Fibroblast of skin of abdomen (primary cell): Measurements from ENCODE around the gene HNRNPH2.
A peak's percentile ranks its signal among the peaks of the same experiment; 100 is the strongest.

Experiments
- DNase-seq: peaks from one replicate; pipeline ENCODE4 v3.0.0-alpha.2; 2013

HNRNPH2 gene

DNA sequence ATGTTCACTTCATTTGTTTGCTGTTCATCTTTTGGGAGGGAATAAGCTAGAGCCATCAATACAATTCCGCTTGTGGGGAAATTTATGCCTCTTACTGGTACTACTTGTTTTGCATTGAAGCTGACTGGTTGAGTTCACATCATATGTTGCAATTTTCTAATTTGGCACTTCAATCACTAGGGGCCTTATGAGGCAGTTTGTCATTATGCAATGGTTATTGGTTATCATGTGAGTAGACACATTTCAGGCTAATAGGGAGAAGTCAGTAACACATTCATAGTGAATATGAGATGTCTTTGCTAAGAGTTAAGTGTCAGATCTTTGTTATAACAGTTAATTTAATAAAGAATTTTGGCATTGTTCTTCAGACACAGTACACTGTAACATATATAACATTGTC is 12.2 kb upstream of the HNRNPH2 start:
- DNase-seq, result no peak

DNA sequence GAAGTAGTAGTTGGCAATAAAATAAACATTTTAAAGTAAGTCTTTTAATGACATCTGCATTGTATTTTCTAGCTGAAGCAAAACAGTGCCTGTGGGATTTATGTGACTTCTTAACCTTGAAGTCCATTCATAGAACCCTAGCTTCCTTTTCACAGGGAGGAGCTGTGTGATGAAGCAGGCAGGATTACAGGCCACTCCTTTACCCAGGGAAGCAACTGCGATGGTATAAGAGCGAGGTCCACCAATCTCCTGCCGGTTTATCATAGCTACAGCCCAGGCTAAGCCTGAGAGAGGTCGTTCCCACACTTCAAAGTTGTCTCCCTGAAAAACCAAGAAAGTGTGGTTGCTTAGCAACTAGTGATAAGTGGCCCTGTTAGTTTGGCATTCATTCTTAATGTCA is 10.2 kb upstream of the HNRNPH2 start:
- DNase-seq, result no peak

DNA sequence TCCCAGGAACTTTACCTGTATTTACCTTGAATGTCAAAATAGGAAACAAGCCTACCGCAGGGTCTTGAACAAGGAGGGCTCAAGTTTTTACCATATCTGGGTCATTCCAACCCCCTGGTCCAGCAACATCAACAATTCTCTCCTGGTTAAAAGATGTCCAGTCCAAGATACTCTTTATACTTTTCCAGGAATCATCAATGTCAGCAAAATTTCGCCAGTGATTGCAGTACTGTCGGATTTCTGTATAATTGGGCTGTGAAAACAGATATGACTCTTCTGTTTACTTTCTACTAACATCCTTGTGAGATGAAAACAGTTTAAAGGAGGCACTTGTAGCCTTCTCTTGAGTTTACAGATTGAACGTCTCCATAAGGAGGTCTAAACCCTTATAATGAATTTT is 9.3 kb upstream of the HNRNPH2 start:
- no peak for DNase-seq

DNA sequence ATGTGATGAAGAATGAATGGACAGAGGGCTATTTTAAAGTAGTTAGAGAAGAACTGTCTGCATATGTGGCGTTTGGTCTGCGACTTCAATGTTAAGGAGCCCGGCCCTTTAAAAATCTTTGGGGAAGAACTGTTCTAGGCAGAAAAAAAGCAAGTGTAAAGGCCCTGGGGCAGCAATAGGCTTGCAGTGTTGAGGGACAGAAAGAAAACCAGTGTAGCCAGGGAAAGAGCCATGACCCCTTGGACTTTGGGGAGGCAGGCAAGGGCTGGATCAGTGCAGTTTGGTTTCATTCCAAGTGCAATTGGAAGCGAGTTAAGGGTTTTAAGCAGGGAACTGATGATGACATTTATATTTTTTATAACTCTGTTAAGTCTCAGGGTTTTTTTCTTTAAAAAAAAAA is 8.2 kb upstream of the HNRNPH2 start:
- no peak for DNase-seq

DNA sequence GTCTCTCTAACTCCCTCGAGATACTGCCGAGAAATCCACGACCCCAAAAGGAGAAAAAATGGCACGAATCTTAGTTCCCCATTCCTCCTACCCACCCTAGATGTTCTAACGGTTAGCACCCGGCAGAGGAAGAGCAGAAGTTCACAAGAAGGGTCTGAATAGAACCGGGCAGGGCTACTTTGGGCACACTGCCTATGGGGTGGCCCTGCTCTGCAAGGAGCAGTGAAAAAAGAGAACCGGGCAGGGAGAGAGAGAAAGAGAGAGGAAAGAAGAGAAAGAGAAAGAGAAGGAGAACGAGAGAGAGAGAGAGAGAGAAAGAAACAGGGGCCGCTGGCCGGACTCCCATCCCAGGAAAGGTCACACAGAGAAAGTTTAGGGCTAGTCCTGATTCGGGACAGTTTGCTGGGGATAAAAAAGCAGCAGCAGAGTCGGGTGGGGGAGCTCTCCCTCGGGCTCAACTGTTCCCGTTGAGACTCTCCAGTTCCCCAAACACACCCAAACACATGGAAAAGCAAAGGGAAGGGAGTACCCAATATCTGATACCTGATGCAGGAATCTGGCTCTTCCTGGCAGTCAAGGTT is 765 bp upstream of the HNRNPH2 start:
- no peak for DNase-seq

DNA sequence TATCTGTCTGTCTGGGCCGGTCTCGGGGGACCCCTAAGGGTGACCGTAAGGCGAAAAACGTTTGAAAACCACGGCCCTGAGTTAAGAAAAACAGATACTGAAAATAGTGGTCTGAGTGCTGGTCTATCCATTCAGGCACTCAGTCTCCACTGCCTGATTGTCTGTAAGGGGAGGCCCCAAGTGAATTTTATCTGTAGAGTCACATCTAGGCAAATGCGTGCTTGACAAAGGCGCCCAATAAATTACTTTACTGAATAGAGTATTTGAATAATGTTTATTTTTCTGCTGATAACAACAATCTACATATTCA is 465 bp downstream of the HNRNPH2 start:
- DNase-seq, result no peak

DNA sequence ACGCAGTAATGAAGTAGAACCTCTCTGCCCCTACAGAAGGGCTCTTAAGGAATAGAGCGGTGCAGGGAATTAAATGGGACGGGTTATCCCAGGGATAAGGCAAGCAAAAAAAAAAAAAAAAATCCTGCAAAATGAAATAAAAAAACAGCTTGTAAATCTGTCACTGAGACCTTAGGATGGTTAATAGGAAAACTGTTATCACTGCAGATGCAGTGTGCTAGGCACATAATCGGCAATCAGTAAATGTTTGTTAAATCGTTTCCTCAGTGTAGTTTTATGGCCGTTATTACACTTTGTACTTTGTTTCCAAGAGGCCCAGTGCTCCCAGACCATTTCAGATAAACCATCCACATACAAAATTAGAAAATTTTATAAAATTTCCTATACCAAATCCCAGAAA is 1.0 kb downstream of the HNRNPH2 start:
- no peak for DNase-seq

DNA sequence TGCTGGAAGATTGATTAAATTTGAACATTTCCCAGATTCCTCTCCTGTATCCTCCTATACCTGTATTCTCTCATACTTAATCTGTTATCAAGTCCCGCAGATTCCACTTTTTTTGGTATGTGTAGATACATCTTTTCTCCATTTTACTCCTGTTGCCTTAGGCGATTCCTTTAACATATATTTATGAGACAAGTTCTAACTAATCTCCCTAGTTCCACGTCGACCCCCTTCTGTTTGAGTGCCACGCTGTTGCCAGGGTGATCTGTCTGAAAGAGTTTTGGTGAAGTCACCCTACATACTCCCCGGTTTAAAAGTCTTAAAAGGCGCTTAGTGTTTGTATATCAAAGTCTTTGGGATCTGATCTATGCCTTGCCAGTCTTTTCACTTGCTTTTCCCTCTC is 2.4 kb downstream of the HNRNPH2 start:
- DNase-seq, result no peak

DNA sequence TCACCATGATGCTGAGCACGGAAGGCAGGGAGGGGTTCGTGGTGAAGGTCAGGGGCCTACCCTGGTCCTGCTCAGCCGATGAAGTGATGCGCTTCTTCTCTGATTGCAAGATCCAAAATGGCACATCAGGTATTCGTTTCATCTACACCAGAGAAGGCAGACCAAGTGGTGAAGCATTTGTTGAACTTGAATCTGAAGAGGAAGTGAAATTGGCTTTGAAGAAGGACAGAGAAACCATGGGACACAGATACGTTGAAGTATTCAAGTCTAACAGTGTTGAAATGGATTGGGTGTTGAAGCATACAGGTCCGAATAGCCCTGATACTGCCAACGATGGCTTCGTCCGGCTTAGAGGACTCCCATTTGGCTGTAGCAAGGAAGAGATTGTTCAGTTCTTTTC is 4.0 kb downstream of the HNRNPH2 start:
- DNase-seq, result no peak

DNA sequence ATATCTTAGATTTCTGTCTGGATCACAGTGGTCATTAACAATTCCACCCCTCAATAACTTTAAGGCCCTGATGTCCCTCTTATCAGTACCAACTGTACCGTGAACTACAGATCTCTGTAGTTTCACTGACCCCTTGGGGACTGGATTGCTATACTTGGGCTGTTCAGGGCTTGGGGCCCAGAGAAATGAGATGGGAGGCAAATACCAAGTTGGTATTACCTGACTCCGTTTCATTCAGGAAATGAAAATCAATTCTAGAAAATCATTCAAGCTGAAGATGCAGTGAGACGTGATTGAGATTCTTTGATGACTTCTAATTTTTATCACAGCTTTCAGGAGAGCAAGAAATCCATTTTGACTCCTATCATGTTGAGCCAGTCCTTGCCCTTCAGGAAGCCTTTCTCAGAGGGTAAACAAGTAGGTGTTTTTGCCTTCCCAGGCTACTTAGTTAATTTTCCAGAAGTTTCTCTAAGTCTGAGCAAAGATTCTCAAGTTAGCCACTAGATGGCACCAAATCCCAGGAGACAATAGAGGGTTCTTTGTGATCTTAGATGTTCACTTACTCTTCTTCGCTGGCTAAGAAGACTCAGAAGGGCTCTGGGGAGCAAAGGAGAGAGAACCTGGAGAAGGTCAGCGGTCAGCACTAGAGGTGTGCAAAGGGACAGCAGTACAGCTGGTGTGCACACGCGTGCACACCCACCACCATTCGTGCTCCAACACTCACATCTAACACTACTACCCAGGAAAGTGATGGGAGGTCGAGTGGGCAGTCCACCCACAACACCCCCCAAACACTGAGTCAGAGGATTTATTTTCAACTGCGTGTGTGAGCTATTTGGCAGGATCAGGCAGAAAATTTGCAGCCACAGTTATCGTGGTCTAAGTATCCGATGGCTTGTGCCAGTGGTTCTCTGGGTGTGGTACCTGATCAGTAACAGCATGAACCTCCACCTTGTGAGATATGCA is 7.4 kb downstream of the HNRNPH2 start:
- peak; percentile 65 for DNase-seq

DNA sequence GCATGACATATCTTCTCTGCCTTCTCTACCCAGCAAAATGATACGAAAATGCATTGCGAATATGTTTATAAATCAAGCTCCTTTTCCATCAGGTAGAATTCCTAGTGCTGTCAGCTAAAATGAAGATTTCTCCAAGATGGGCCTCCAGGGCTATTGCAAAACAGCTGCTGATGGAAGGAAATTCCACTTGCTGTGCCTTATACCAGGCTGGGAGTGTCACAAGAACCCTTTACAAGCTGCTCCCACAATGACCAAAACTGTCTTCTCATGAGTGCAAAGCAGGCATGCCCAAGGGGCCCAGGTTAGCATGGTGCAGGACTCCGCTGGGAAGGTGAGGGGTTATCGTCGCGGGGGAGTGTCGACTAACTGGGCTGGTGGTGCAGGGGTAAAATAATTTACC is 8.7 kb downstream of the HNRNPH2 start:
- DNase-seq, result no peak

DNA sequence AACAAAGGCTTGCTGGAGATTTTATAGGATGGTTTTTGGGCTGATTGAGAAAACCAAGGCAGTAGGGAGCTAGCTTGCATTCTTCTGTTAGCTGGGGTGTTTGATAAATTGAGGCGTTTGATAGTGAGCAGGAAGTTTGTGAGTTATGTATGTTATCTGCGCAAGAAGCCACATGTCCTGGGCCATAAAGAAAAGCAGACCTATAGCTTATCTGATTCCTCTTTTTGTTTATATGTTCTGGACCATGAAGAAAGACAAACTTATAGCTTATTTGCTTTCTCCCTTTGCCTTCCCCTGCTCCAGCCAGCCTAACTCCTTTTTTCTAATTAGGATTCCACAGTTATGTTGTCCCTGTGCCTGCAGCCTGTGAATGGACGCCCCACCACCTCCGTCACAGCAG is 9.2 kb downstream of the HNRNPH2 start:
- DNase-seq, result no peak

DNA sequence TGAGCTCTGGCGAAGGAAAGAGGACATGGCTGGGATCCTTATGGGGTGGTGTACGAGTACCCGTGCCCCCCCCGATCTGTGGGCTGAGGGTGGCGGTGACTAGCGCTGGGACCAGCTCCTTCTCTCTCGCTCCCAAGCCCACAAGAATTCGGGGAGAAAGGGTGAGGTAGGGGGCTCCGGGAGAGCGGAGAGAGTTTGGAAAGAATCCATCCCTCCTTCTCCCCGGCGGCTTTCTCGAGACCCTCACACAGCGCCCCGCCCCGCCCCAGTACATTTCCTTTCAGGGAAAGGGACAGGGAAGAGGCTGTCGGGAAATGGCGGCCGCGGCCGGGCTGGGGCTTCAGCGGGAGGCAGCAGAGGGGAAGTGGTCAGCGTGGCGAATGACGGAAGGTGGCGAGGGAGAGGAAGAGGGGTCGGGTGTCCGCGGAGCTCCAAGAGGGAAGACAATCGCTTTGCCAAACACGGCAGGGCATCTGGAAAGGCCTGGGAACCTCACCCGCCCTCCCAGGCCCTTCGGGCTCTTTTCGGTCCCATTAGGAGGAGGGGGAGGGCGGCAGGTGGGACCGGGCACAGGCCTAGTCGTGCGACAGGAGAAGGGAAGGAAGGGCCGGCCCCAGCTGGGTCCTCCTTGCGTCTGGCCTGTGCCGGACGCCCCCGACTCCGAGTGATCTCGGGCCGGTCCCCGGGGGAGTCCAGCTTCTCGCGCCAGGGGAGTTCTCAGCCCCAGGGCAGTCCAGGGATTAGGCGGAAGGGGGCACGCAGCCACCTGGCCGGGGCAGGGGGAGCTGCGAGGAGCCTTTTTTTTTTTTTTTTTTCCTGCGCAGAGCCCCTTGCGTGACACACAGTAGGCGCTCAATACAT is 10.2 kb downstream of the HNRNPH2 start:
- peak; percentile 39 for DNase-seq

DNA sequence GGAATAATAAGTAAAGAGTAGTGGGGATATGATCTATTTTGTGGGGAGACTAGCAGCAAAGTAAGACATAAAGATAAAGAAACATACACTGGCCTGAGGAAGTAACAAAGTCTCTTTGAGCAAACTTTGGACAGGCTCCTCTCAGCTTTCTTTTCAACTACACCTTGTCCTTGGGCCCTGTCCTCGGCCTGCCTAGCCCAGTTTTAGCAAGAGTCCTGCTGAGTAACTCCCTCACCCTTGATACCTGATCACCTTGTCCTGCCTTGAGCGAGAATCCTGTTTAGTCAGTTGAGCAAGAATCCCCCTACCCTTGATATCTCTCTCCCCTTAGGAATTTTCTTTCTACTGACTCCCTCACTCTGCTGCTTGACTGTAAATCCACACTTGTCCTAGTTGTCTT is 11.5 kb downstream of the HNRNPH2 start:
- no peak for DNase-seq

DNA sequence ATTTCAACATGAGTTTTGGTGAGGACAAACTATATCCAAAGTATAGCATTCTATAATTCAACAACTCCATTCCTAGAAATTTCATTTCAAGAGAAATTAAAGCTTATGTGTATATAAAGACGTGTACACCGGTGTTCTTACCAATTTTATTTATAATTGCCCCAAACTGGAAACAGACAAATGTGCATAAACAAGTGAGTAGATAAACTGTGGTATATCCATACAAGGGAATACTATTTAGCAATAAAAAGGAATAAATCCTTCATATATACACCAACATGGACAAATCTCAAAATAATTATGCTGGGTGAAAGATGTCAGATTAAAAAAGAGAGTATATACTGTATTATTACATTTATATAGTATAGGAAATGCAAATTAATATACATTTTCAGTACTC is 19.9 kb downstream of the HNRNPH2 start:
- DNase-seq, result no peak

DNA sequence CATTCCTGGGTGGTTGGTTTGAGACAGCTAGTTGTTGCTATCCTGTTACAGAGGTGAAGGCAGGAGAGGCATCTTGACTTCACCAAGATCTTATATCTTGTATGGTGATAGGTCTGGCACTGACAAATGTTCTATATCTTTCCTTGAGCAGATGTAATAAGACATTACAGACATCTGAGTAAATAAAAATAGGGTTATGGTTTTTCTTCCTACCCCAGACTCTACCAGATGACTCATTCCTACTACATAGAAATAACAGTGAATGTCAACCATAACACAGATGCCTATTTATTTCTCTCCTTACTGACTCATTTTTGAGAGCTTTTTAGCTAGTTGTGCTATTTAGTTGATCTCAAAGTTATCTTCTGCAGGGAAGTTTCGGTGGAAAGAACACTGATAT is 21.9 kb downstream of the HNRNPH2 start:
- DNase-seq, result peak; percentile 77

DNA sequence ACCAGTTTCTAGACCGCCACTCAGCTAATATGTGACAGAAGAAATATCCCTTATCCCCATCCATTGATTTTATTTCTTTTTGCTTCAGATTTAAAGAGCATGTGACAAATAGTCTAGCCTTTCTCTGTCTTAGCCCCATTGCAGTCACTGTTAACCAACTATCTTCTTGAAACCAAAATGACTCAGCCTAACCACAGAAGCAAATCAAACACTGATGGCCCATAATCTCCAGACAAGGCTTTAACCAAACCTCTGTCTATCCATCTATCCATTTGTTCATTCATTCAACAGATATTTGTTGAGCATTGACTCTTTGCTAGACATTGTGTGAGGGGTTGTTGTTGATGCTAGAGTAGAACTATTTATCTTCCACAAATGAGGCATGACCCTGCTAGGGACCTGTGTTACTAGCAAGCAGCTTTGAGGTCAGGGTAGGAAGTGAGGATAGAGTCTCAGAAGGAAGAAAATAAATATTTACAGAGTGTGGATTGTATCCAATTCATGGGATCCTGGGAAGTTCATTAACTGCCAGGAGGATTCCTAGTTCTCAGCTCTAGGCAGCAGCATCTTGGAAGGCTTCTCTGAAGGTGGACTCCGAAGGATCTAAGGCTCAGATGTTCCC is 22.5 kb downstream of the HNRNPH2 start:
- DNase-seq, result peak; percentile 70

DNA sequence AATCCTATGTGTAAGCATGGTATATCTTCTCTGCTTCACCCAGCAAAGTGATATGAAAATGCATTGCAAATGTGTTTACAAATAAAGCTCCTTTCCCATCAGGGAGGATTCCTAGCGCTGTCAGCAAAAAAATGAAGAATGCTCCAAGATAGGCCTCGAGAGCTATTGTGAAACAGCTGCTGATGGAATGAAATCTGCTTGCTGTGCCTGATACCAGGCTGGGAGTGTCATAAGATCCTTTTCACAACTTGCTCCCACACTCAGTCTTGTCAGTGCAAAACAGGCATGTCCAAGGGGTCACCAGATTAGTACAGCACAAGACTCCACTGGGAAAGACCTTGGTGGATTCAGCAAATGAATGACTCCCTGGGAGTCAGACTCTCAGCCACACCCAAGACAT is 34.1 kb downstream of the HNRNPH2 start:
- no peak for DNase-seq

DNA sequence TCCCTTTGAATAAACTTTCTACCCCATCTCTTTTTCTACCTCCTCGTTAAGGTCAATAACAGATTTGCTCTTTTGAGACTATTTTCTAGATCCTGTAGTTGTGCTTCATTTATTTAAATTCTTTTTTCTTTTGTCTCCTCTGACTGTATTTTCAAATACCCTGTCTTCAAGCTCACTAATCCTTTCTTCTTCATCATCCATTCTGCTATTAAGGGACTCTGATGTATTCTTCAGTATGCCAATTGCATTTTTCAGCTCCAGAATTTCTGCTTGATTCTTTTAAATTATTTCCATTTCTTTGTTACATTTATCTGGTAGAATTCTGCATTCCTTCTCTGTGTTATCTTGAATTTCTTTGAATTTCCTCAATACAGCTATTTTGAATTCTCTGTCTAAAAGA is 41.3 kb downstream of the HNRNPH2 start:
- DNase-seq, result no peak

DNA sequence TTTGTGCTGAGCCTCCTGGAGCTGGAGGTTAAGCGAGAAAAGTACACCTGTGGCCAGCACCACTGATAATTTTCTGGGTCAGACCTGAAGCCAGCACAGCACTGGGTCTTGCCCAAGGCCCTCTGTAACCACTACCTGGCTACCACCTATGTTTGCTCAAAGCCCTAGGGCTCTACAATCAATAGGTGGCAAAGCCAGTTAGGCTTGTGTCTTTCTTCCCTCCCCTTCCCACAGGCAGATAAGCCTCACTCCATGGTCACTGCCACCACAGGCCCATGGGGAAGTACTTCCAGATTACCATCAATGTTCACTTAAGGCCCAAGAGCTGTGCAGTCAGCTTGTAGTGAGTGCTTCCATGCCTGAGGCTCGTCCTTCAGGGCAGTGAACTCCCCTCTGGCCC is 42.1 kb downstream of the HNRNPH2 start:
- DNase-seq, result no peak

DNA sequence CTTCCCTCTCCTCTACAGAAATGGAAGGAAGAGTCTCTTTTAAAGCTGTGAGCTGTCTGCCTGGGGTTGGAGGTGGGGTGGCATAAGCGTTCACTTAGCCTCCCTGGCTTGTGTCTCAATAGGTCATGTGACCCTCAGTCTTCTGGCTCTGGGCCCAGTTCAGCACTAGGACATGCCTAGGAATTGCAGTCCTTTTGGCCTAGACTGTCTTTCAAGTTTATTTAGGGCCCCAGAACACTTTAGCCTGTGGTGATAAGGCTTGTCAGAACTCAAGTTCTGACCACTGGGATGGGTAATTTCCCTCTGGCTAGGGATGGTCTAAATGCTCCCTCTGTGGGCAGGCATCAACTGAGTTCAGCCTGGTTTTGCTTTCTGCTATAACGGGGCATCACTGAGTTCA is 42.9 kb downstream of the HNRNPH2 start:
- no peak for DNase-seq

DNA sequence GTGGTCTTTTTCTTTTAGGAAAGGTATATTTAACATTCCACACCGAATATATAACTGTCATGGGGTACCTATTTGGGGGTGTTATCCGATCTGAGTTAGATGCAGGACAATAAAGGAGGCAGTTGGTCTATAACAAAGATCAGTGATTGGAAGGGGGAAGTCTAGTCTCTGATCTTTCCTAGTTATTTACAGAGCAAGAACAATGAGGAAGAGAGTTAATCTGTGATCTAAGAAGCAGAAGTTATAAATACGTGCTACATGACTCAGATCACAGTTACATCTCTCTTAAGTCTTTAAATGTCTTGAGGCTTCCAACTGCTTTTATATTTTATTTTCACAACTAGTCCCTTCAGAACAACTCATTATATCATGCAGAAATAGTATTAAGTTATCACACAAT is 44.0 kb downstream of the HNRNPH2 start:
- DNase-seq, result no peak

DNA sequence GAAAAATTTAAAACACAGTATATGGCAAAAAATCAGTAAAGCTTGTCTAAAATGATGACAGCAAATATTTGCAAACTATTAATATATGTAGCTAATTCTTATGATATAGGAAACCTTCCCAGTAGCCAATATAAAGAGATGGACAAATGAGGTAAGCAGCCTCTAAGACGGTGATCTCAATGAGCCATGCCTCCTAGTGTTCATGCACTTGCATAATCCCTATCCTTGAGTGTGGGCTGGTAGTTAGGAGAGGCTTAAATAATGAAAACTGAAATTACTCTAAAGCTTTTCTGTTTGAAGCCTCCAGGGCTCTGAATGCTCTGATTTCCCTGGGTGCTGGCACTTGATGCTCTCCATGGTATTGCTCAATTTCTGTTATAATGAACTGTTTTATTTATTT is 52.6 kb downstream of the HNRNPH2 start:
- DNase-seq, result no peak
